T-cell (primary cell): Measurements from ENCODE around the gene PRKAG2. TPM values are rescaled to one million over a fixed set of nuclear protein-coding genes. Genes with fewer than 3 reads are reported as not detected.

Source experiments
- ATAC-seq, 4 experiments: fragments of 200-7000 bp in 3 of 4; fragments of 150-1000 bp in 1 of 4; cut with Tn5 transposase; replicated peaks in 1 of 4; 1 replicate in 3 of 4; 2 replicates in 1 of 4; pipeline ENCODE4 v1.10.0; 2021; ENCODE audit warnings: moderate library complexity in 3 of 4, mild to moderate bottlenecking in 2 of 4, moderate number of reproducible peaks in 1 of 4
- CTCF ChIA-PET, 2 donors: fragments of 300-600 bp; sonication (Branson Sonifier 250); formaldehyde crosslinking; loops; one replicate each; lab custom pipeline; 2022; ENCODE audit warnings: antibody characterized with exemption in 2 of 2; lab: Charles Lee
- POLR2A ChIA-PET, 2 donors: fragments of 300-600 bp; sonication (Branson Sonifier 250); formaldehyde crosslinking; loops; one replicate each; lab custom pipeline; 2022; ENCODE audit warnings: antibody characterized with exemption in 2 of 2; lab: Charles Lee
- DNase-seq, 35 experiments: peaks; one replicate each; pipeline versions ENCODE4 v3.0.0 to v3.0.0-alpha.2; 2013 to 2023
- H3K27ac ChIP-seq: one replicate; pipeline ENCODE4 v1.5.1; 2013; ENCODE audit warnings: low read length
- H3K27me3 ChIP-seq, 2 experiments: replicated peaks in 1 of 2; 1 replicate in 1 of 2; 2 replicates in 1 of 2; pipeline versions ENCODE4 v1.6.1 to v1.7.0; 2013; ENCODE audit warnings: low read length in 1 of 2, mixed read lengths in 1 of 2; ENCODE audit not compliant: control insufficient read depth in 2 of 2, insufficient read depth in 2 of 2; ENCODE audit errors: extremely low read depth in 1 of 2
- H3K36me3 ChIP-seq, 2 donors: 1 replicate in 1 of 2; 2 replicates in 1 of 2; pipeline versions ENCODE4 v1.6.1 to v1.7.0; 2013; ENCODE audit warnings: low read length in 1 of 2; ENCODE audit not compliant: control insufficient read depth in 2 of 2, insufficient read depth in 1 of 2; ENCODE audit errors: extremely low read depth in 1 of 2
- H3K4me1 ChIP-seq, 2 experiments: 1 replicate in 1 of 2; 2 replicates in 1 of 2; pipeline versions ENCODE4 v1.6.1 to v1.7.0; 2013; ENCODE audit warnings: low read length in 2 of 2, mixed read lengths in 1 of 2; ENCODE audit not compliant: insufficient read depth in 2 of 2, control insufficient read depth in 1 of 2; ENCODE audit errors: extremely low read depth in 1 of 2
- H3K4me3 ChIP-seq, 2 donors: 1 replicate in 1 of 2; 2 replicates in 1 of 2; pipeline versions ENCODE4 v1.5.1 to v1.7.0; 2013; ENCODE audit warnings: mild to moderate bottlenecking in 2 of 2, low read length in 1 of 2, moderate library complexity in 1 of 2; ENCODE audit not compliant: control insufficient read depth in 1 of 2; ENCODE audit errors: extremely low read depth in 1 of 2
- H3K9me3 ChIP-seq: 2 replicates; pipeline ENCODE4 v1.7.0; 2013
- H3K27ac Mint-ChIP-seq, 2 donors: one replicate each; pipeline ENCODE4 v1.8.0; 2020 to 2021; ENCODE audit warnings: mild to moderate bottlenecking in 2 of 2, mixed read lengths in 2 of 2
- H3K27me3 Mint-ChIP-seq, 2 donors: one replicate each; pipeline ENCODE4 v1.8.0; 2021 to 2022; ENCODE audit warnings: mixed read lengths in 2 of 2
- H3K36me3 Mint-ChIP-seq: one replicate; pipeline ENCODE4 v1.8.0; 2021; ENCODE audit warnings: mixed read lengths
- H3K4me1 Mint-ChIP-seq, 3 donors: one replicate each; pipeline ENCODE4 v1.8.0; 2020 to 2022; ENCODE audit warnings: mixed read lengths in 3 of 3, mild to moderate bottlenecking in 1 of 3
- H3K4me3 Mint-ChIP-seq, 3 donors: one replicate each; pipeline ENCODE4 v1.8.0; 2020 to 2022; ENCODE audit warnings: mild to moderate bottlenecking in 3 of 3, mixed read lengths in 3 of 3, moderate library complexity in 3 of 3
- H3K9me3 Mint-ChIP-seq, 3 donors: one replicate each; pipeline ENCODE4 v1.8.0; 2020 to 2022; ENCODE audit warnings: mixed read lengths in 3 of 3
- WGBS: methylation state at CpG from one replicate; pipeline ENCODE4 v1.1.5; 2013; ENCODE audit warnings: missing lambda C conversion rate; ENCODE audit not compliant: insufficient coverage; 5-methylcytosine and 5-hydroxymethylcytosine counted together
- total RNA-seq, 35 experiments: library from RNA in 6 of 35; stranded (reverse) in 6 of 35; fragments of 120-200 nt in 1 of 35; gene quantifications; one replicate each; pipeline versions ENCODE4 v1.2.1 to v1.2.4 and lab custom pipeline; 2013 to 2026

Gene PRKAG2
- total RNA-seq, 5 donors from 2014 or later (not counting 1 experiment from before 2014, with no cell fraction given): 43.0 to 59.9 (median 49.3) TPM

DNA sequence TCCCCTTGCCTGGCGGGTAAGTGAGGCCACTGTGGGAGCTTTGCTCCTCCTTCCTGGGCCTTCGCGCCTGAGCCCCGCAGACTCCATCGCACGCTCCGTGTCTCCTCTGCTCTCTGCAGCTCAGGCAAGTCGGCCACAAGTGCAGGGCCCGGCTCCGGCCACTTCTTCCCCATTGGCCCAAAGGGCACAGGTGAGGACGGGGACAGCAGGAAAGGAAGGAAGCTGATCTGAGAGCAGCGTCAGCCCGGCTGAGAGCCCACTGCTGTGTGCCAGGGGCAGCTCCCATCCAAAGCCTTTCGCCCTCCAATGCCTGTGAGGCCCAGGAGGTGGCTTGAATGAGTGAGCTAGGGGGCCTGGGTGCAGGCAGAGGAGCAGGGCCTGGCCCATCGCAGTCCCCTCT lies 323.6 kb downstream of the PRKAG2 start:
- no peak overlapping the region for H3K4me3 ChIP-seq
- no peaks in the 10 kb centered on the region for H3K4me1 ChIP-seq
- ATAC-seq (peak in 1 of 4 experiments; percentile 6), DNase-seq (no peak)
- ChIA-PET POLR2A (no interaction called here), CTCF (no interaction called here)
- Mint-ChIP-seq H3K9me3 (no peaks in the 10 kb centered on the region), H3K27me3 (no peaks in the 10 kb centered on the region), H3K4me3 (no peak overlapping the region), H3K36me3 (peaks cover 16% of the 10 kb centered on the region), H3K4me1 (peaks cover 5 to 14% (median 8%) of the 10 kb centered on the region in 3 donors), H3K27ac (no peak overlapping the region)
- no peak overlapping the region for H3K27ac ChIP-seq
- H3K36me3 ChIP-seq: peaks cover 0 to 14% of the 10 kb centered on the region in 2 donors
- peaks cover 0 to 10% of the 10 kb centered on the region in 2 experiments for H3K27me3 ChIP-seq
- 91% methylated on average over 14 of the region's 15 CpGs for WGBS
- no peaks in the 10 kb centered on the region for H3K9me3 ChIP-seq

- CTCF ChIA-PET: no interaction called here
- peaks cover 0 to 9% of the 10 kb centered on the region in 2 donors for H3K36me3 ChIP-seq
Observed at GRCh38 chr7:151552352-151553028, 324.4 kb downstream of the PRKAG2 start.

DNA sequence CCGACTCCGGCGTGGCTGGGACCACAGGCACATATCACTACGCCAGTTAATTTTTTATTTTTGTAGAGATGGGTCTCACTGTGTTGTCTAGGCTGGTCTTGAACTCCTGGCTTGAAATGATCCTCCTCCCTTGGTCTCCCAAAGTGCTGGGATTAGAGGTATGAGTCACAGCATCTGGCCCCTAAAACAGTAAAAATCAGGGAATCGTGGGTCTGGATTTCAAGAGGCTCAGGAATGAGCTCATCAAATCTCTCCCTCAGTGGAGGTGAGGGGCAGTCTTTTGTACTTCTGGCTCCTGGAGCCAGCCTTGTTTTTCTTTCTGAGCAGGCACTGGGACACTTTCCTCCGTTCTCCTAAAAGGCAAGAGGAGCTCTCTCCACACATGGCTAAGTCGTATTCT lies 325.1 kb downstream of the PRKAG2 start:
- POLR2A ChIA-PET: no interaction called here
- H3K36me3 Mint-ChIP-seq: peaks cover 7% of the 10 kb centered on the region
- H3K4me3 Mint-ChIP-seq: no peak overlapping the region
- Histone ChIP-seq H3K36me3 (peaks cover 0 to 3% of the 10 kb centered on the region in 2 donors), H3K4me3 (no peak overlapping the region), H3K27ac (no peak overlapping the region), H3K9me3 (no peaks in the 10 kb centered on the region), H3K27me3 (peaks cover 0 to 14% of the 10 kb centered on the region in 2 experiments), H3K4me1 (no peaks in the 10 kb centered on the region)
- DNase-seq (no peak), ATAC-seq (no peak)
- no peak overlapping the region for H3K27ac Mint-ChIP-seq
- peaks cover 5 to 14% (median 11%) of the 10 kb centered on the region in 3 donors for H3K4me1 Mint-ChIP-seq
- peaks cover 3 to 4% of the 10 kb centered on the region in 2 donors for H3K27me3 Mint-ChIP-seq
- WGBS: no CpG with 5 or more reads among the region's 7 CpGs
- H3K9me3 Mint-ChIP-seq: no peaks in the 10 kb centered on the region
- CTCF ChIA-PET: no interaction called here

More at GRCh38 chr7:151552352-151553028, 324.4 kb downstream of the PRKAG2 start:
- peaks cover 11% of the 10 kb centered on the region for H3K36me3 Mint-ChIP-seq
- ATAC-seq (no peak), DNase-seq (no peak)
- Histone ChIP-seq H3K4me3 (no peak overlapping the region), H3K4me1 (no peaks in the 10 kb centered on the region), H3K27me3 (peaks cover 0 to 11% of the 10 kb centered on the region in 2 experiments), H3K9me3 (no peaks in the 10 kb centered on the region), H3K27ac (no peak overlapping the region)
- H3K27ac Mint-ChIP-seq: no peak overlapping the region
- no peaks in the 10 kb centered on the region for H3K27me3 Mint-ChIP-seq
- peaks cover 5 to 14% (median 8%) of the 10 kb centered on the region in 3 donors for H3K4me1 Mint-ChIP-seq
- POLR2A ChIA-PET: no interaction called here
- no peaks in the 10 kb centered on the region for H3K9me3 Mint-ChIP-seq
- no peak overlapping the region for H3K4me3 Mint-ChIP-seq
- WGBS: 46% methylated on average over 4 of the region's 10 CpGs

- Histone ChIP-seq H3K36me3 (no peaks in the 10 kb centered on the region), H3K27ac (no peak overlapping the region), H3K4me3 (no peak overlapping the region), H3K27me3 (peaks cover 0 to 14% of the 10 kb centered on the region in 2 experiments), H3K9me3 (no peaks in the 10 kb centered on the region), H3K4me1 (no peaks in the 10 kb centered on the region)
- DNase-seq: peak in 2 of 35 experiments; percentile 7 to 8
- Mint-ChIP-seq H3K27me3 (peaks cover 7 to 9% of the 10 kb centered on the region in 2 donors), H3K4me1 (peaks cover 5 to 14% (median 11%) of the 10 kb centered on the region in 3 donors), H3K36me3 (no peaks in the 10 kb centered on the region), H3K4me3 (no peak overlapping the region), H3K9me3 (no peaks in the 10 kb centered on the region), H3K27ac (no peak overlapping the region)
- WGBS: no CpG with 5 or more reads among the region's 3 CpGs
- no peak for ATAC-seq
- CTCF ChIA-PET: interaction anchor here (0.7 to 1.1 kb wide), 2 partner anchors 10 to 64 kb away, joined by 3 to 6 read pairs; no protein-coding TSS in a partner anchor
- POLR2A ChIA-PET: interaction anchor here in 1 of 2 donors (0.5 kb wide), 1 partner anchor 40 kb away, joined by 5 read pairs; no protein-coding TSS in a partner anchor
Observed at GRCh38 chr7:151550656-151551286, 326.1 kb downstream of the PRKAG2 start.

- POLR2A ChIA-PET: interaction anchor here in 1 of 2 donors (0.6 kb wide), 1 partner anchor 52 kb away, joined by 8 read pairs; no protein-coding TSS in a partner anchor
- Mint-ChIP-seq H3K27me3 (peaks cover 11% of the 10 kb centered on the region in 2 donors), H3K4me1 (peaks cover 5 to 14% (median 11%) of the 10 kb centered on the region in 3 donors), H3K27ac (no peak overlapping the region), H3K9me3 (no peaks in the 10 kb centered on the region), H3K4me3 (no peak overlapping the region), H3K36me3 (no peaks in the 10 kb centered on the region)
- peaks cover 0 to 17% of the 10 kb centered on the region in 2 experiments for H3K27me3 ChIP-seq
- DNase-seq: no peak
- no peak overlapping the region for H3K27ac ChIP-seq
- CTCF ChIA-PET: interaction anchor here in 1 of 2 donors (0.5 kb wide), 1 partner anchor 444 kb away, joined by 4 read pairs; no protein-coding TSS in a partner anchor
- 92% methylated on average over 4 of the region's 6 CpGs for WGBS
- no peaks in the 10 kb centered on the region for H3K36me3 ChIP-seq
- no peaks in the 10 kb centered on the region for H3K4me1 ChIP-seq
- no peak for ATAC-seq
- no peak overlapping the region for H3K4me3 ChIP-seq
- H3K9me3 ChIP-seq: no peaks in the 10 kb centered on the region
Observed at GRCh38 chr7:151549644-151550043, 327.3 kb downstream of the PRKAG2 start.

DNA sequence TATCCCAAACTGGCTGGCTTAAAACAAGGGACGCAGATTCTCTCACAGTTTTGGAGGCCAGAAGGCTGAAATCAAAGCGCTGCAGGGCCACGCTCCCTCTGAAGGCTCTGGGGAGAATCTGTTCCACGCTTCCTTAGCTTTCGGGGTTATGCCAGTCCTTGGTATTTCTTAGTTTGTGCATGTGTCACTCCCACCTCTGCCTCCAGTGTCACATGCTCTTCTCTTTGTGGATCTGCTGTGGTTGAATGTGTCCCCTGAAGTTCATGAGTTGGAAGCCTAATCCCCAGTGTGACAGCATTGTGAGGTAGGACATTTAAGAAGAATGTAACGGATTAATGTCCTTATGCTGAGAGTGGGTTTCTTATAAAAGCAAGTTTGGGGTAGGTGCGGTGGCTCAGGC lies 327.8 kb downstream of the PRKAG2 start:
- H3K27me3 ChIP-seq: peaks cover 0 to 15% of the 10 kb centered on the region in 2 experiments
- peaks cover 5 to 14% (median 11%) of the 10 kb centered on the region in 3 donors for H3K4me1 Mint-ChIP-seq
- 94% methylated on average over 6 of the region's 7 CpGs for WGBS
- no peak overlapping the region for H3K4me3 ChIP-seq
- no peak overlapping the region for H3K4me3 Mint-ChIP-seq
- no peaks in the 10 kb centered on the region for H3K9me3 Mint-ChIP-seq
- CTCF ChIA-PET: no interaction called here
- H3K4me1 ChIP-seq: no peaks in the 10 kb centered on the region
- H3K9me3 ChIP-seq: no peaks in the 10 kb centered on the region
- H3K27me3 Mint-ChIP-seq: peaks cover 13 to 14% of the 10 kb centered on the region in 2 donors
- POLR2A ChIA-PET: no interaction called here
- no peak for ATAC-seq
- no peak for DNase-seq
- no peaks in the 10 kb centered on the region for H3K36me3 Mint-ChIP-seq
- H3K36me3 ChIP-seq: no peaks in the 10 kb centered on the region
- H3K27ac Mint-ChIP-seq: no peak overlapping the region
- H3K27ac ChIP-seq: no peak overlapping the region
